GM23338 (cell line): ENCODE results near the gene RSPRY1. TPM values are rescaled to one million over a fixed set of nuclear protein-coding genes. Genes with fewer than 3 reads are reported as not detected.

Source experiments
- ATAC-seq: fragments of 200-7000 bp; cut with Tn5 transposase; 3 replicates; pipeline ENCODE4 v1.9.1; 2020
- DNase-seq: peaks from one replicate; pipeline ENCODE4 v3.0.0-alpha.2; 2015; ENCODE audit warnings: low spot score
- H2AFZ ChIP-seq: fragments of 200-600 bp; sonication (generic); 2 replicates; pipeline ENCODE4 v1.8.0; 2016; ENCODE audit warnings: antibody characterized with exemption, mild to moderate bottlenecking, moderate library complexity
- H3F3A ChIP-seq: fragments of 200-600 bp; sonication (generic); replicated peaks from 2 replicates; pipeline ENCODE4 v1.8.0; 2017; ENCODE audit warnings: antibody characterized with exemption, mixed run types, low read depth
- H3K27ac ChIP-seq: fragments of 200-600 bp; sonication (generic); 2 replicates; pipeline ENCODE4 v1.6.1; 2016; ENCODE audit warnings: low read depth
- H3K27me3 ChIP-seq: fragments of 200-600 bp; sonication (generic); 2 replicates; pipeline ENCODE4 v1.8.0; 2016; ENCODE audit warnings: mild to moderate bottlenecking, mixed run types, moderate library complexity; ENCODE audit not compliant: insufficient read depth
- H3K36me3 ChIP-seq: fragments of 200-600 bp; sonication (generic); 2 replicates; pipeline ENCODE4 v1.8.0; 2016; ENCODE audit warnings: mild to moderate bottlenecking; ENCODE audit not compliant: insufficient read depth
- H3K4me1 ChIP-seq: fragments of 200-600 bp; sonication (generic); 2 replicates; pipeline ENCODE4 v1.8.0; 2016; ENCODE audit warnings: mild to moderate bottlenecking, moderate library complexity; ENCODE audit not compliant: insufficient read depth
- H3K4me2 ChIP-seq: fragments of 200-600 bp; sonication (generic); 2 replicates; pipeline ENCODE4 v1.7.1; 2017; ENCODE audit warnings: mixed run types
- H3K4me3 ChIP-seq: fragments of 200-600 bp; sonication (generic); 2 replicates; pipeline ENCODE4 v1.6.1; 2016; ENCODE audit warnings: mixed run types
- H3K79me2 ChIP-seq: fragments of 200-600 bp; sonication (generic); replicated peaks from 2 replicates; pipeline ENCODE4 v1.8.0; 2017; ENCODE audit warnings: mild to moderate bottlenecking; ENCODE audit not compliant: insufficient read depth
- H3K9me2 ChIP-seq: fragments of 200-600 bp; sonication (generic); 2 replicates; pipeline ENCODE4 v1.8.0; 2017; ENCODE audit not compliant: insufficient read depth
- H4K20me1 ChIP-seq: fragments of 200-600 bp; sonication (generic); replicated peaks from 2 replicates; pipeline ENCODE4 v1.8.0; 2017; ENCODE audit warnings: mild to moderate bottlenecking; ENCODE audit not compliant: insufficient read depth
- H3K27ac Mint-ChIP-seq: 2 replicates; pipeline ENCODE4 v1.8.0; 2020; ENCODE audit warnings: inconsistent platforms, mild to moderate bottlenecking, moderate library complexity, mixed read lengths
- H3K27me3 Mint-ChIP-seq: 3 replicates; pipeline ENCODE4 v1.8.0; 2022; ENCODE audit warnings: low read depth, mild to moderate bottlenecking, moderate library complexity, mixed read lengths, inconsistent platforms; ENCODE audit not compliant: insufficient read depth, poor library complexity
- H3K36me3 Mint-ChIP-seq: 3 replicates; pipeline ENCODE4 v1.8.0; 2021; ENCODE audit warnings: low read depth, mild to moderate bottlenecking, inconsistent platforms, moderate library complexity, mixed read lengths
- H3K4me1 Mint-ChIP-seq: 3 replicates; pipeline ENCODE4 v1.8.0; 2020; ENCODE audit warnings: mild to moderate bottlenecking, inconsistent platforms, mixed read lengths
- H3K4me3 Mint-ChIP-seq: 3 replicates; pipeline ENCODE4 v1.8.0; 2021; ENCODE audit warnings: moderate library complexity, mild to moderate bottlenecking, inconsistent platforms, mixed read lengths
- H3K9me3 Mint-ChIP-seq: 3 replicates; pipeline ENCODE4 v1.8.0; 2020; ENCODE audit warnings: moderate library complexity, mild to moderate bottlenecking, inconsistent platforms, mixed read lengths
- CREB1 ChIP-seq: fragments of 250-450 bp; sonication (Bioruptor Pico); IDR thresholded peaks from 2 replicates; pipeline ENCODE4 v1.5.0; 2020; ENCODE audit warnings: low read depth, mild to moderate bottlenecking, moderate library complexity
- CTCF ChIP-seq, 2 experiments: fragments of 200-600 bp in 1 of 2; sonication (generic) in 1 of 2; conservative IDR thresholded peaks; 2 replicates each; pipeline versions ENCODE4 v1.5.1 to v1.6.1; 2016 to 2017; ENCODE audit warnings: antibody characterized with exemption in 2 of 2, low read depth in 2 of 2, mild to moderate bottlenecking in 2 of 2, moderate library complexity in 1 of 2
- EZH2 ChIP-seq: fragments of 200-600 bp; sonication (generic); IDR thresholded peaks from one replicate; pipeline ENCODE4 v1.8.0; 2017; ENCODE audit warnings: antibody characterized with exemption, mild to moderate bottlenecking, low read depth; ENCODE audit not compliant: unreplicated experiment
- EZH2phosphoT487 ChIP-seq: fragments of 200-600 bp; sonication (generic); IDR thresholded peaks from one replicate; pipeline ENCODE4 v1.8.1; 2018; ENCODE audit warnings: antibody characterized with exemption; ENCODE audit not compliant: unreplicated experiment
- JUNB ChIP-seq: IDR thresholded peaks from one replicate; pipeline ENCODE4 v1.6.1; 2016; ENCODE audit warnings: antibody characterized with exemption; ENCODE audit not compliant: unreplicated experiment
- NANOG ChIP-seq: IDR thresholded peaks from 2 replicates; pipeline ENCODE4 v1.6.1; 2016; ENCODE audit warnings: antibody characterized with exemption, borderline replicate concordance
- POLR2AphosphoS5 ChIP-seq: IDR thresholded peaks from 2 replicates; pipeline ENCODE4 v1.6.1; 2016; ENCODE audit warnings: antibody characterized with exemption, low read depth
- STAT1 ChIP-seq: IDR thresholded peaks from one replicate; pipeline ENCODE4 v1.6.1; 2016; ENCODE audit warnings: antibody characterized with exemption; ENCODE audit not compliant: unreplicated experiment
- ZNF114 ChIP-seq: fragments of 250-450 bp; sonication (Bioruptor Pico); IDR thresholded peaks from 2 replicates; pipeline ENCODE4 v1.5.0; 2020; ENCODE audit warnings: mild to moderate bottlenecking, moderate library complexity
- ZNF331 ChIP-seq: fragments of 250-450 bp; sonication (Bioruptor Pico); IDR thresholded peaks from 2 replicates; pipeline ENCODE4 v1.5.0; 2020; ENCODE audit warnings: low read depth, mild to moderate bottlenecking, moderate library complexity
- polyA plus RNA-seq: library from polyadenylated mRNA; unstranded; fragments of >200 nt; fragmentation: Nextera tagmentation; extraction: Ambion mirVana; gene quantifications from 2 replicates; pipeline ENCODE4 v1.2.1, GENCODE V29; 2016
- total RNA-seq: library from RNA; depleted of rRNA; stranded (reverse); fragments of >200 nt; shearing (Covaris generic); gene quantifications from 2 replicates; pipeline ENCODE4 v1.2.3, GENCODE V29; 2014
- TF ChIP-seq, protein P1 (sequence below): fragments of 250-450 bp; sonication (Bioruptor Pico); IDR thresholded peaks from 2 replicates; pipeline ENCODE4 v1.5.0; 2020; ENCODE audit warnings: mild to moderate bottlenecking, moderate library complexity
- TF ChIP-seq, protein P2 (sequence below): IDR thresholded peaks from 2 replicates; pipeline ENCODE4 v1.6.1; 2016; ENCODE audit warnings: antibody characterized with exemption

Gene RSPRY1
- total and polyA plus RNA-seq, 2 experiments from 2014 or later: 25.8 to 35.9 TPM

DNA sequence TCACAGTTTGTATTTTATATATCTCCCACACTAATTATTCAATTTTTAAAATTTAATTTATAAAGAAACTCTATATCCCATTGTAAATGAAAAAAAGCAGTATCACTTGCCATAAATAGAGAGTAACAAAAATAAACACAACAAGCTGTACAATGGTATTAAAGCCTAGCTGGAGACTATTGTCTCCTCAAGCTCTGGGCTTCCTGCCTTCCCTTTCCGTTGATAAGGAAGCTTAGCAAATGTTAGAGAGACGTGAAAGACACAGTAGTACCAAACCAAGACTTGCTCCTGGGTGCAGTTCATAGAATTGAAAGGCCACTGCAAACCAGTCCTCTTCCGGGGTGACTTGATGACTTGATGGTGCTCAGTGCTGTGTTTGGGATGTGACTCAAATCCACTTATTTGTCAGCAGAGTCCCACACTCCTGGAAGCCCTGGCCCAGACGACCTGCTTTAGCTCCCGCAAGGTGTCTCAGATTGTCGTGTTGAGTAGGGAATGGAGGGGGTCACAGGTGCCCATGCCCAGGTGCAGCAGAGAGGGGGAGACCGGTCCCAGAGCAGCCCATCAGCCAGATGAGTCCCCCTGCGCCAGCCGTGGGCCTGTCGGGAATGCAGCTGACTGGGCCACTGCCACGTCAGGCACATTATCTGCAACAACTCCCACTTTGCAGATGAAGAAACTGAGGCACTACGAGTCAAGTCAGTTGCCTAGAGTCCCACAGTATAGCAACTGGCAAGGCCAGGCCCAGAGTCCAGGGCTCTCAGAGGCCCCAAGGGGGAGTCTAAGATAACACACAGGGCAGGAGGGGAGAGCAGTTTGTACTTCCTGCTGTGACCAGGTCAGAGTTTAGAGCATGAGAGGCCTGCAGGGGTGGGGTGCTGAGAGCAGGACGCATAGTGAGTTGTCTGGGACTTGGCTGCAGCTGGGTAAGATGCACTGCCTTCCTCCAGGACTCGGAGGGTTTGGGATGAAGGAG lies 40.8 kb upstream of the RSPRY1 start:
- Mint-ChIP-seq H3K4me1 (peaks cover 43% of the 10 kb centered on the region), H3K9me3 (no peaks in the 10 kb centered on the region; the same call in 2 of the 3 replicates), H3K36me3 (no peaks in the 10 kb centered on the region; the same call in 2 of the 3 replicates), H3K27ac (peak overlapping the region; percentile 13; the same call in 1 of the 2 replicates), H3K4me3 (no peak overlapping the region), H3K27me3 (peaks cover 19% of the 10 kb centered on the region)
- Histone ChIP-seq H4K20me1 (no peaks in the 10 kb centered on the region), H3K4me3 (no peak overlapping the region), H3F3A (no peaks in the 10 kb centered on the region), H3K9me2 (no peaks in the 10 kb centered on the region), H3K4me1 (peaks cover 27% of the 10 kb centered on the region), H3K27ac (no peak overlapping the region), H2AFZ (no peak overlapping the region), H3K4me2 (no peak overlapping the region), H3K36me3 (no peaks in the 10 kb centered on the region), H3K27me3 (no peaks in the 10 kb centered on the region), H3K79me2 (no peaks in the 10 kb centered on the region)
- no peak for TF ChIP-seq EZH2phosphoT487
- TF ChIP-seq ZNF331 (CRISPR knock-in tag): no peak
- TF ChIP-seq, protein P1, sequence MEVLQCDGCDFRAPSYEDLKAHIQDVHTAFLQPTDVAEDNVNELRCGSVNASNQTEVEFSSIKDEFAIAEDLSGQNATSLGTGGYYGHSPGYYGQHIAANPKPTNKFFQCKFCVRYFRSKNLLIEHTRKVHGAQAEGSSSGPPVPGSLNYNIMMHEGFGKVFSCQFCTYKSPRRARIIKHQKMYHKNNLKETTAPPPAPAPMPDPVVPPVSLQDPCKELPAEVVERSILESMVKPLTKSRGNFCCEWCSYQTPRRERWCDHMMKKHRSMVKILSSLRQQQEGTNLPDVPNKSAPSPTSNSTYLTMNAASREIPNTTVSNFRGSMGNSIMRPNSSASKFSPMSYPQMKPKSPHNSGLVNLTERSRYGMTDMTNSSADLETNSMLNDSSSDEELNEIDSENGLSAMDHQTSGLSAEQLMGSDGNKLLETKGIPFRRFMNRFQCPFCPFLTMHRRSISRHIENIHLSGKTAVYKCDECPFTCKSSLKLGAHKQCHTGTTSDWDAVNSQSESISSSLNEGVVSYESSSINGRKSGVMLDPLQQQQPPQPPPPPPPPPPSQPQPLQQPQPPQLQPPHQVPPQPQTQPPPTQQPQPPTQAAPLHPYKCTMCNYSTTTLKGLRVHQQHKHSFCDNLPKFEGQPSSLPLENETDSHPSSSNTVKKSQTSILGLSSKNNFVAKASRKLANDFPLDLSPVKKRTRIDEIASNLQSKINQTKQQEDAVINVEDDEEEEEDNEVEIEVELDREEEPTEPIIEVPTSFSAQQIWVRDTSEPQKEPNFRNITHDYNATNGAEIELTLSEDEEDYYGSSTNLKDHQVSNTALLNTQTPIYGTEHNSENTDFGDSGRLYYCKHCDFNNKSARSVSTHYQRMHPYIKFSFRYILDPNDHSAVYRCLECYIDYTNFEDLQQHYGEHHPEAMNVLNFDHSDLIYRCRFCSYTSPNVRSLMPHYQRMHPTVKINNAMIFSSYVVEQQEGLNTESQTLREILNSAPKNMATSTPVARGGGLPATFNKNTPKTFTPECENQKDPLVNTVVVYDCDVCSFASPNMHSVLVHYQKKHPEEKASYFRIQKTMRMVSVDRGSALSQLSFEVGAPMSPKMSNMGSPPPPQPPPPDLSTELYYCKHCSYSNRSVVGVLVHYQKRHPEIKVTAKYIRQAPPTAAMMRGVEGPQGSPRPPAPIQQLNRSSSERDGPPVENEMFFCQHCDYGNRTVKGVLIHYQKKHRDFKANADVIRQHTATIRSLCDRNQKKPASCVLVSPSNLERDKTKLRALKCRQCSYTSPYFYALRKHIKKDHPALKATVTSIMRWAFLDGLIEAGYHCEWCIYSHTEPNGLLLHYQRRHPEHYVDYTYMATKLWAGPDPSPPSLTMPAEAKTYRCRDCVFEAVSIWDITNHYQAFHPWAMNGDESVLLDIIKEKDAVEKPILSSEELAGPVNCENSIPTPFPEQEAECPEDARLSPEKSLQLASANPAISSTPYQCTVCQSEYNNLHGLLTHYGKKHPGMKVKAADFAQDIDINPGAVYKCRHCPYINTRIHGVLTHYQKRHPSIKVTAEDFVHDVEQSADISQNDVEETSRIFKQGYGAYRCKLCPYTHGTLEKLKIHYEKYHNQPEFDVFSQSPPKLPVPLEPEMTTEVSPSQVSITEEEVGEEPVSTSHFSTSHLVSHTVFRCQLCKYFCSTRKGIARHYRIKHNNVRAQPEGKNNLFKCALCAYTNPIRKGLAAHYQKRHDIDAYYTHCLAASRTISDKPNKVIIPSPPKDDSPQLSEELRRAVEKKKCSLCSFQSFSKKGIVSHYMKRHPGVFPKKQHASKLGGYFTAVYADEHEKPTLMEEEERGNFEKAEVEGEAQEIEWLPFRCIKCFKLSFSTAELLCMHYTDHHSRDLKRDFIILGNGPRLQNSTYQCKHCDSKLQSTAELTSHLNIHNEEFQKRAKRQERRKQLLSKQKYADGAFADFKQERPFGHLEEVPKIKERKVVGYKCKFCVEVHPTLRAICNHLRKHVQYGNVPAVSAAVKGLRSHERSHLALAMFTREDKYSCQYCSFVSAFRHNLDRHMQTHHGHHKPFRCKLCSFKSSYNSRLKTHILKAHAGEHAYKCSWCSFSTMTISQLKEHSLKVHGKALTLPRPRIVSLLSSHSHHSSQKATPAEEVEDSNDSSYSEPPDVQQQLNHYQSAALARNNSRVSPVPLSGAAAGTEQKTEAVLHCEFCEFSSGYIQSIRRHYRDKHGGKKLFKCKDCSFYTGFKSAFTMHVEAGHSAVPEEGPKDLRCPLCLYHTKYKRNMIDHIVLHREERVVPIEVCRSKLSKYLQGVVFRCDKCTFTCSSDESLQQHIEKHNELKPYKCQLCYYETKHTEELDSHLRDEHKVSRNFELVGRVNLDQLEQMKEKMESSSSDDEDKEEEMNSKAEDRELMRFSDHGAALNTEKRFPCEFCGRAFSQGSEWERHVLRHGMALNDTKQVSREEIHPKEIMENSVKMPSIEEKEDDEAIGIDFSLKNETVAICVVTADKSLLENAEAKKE: no peak
- no peak for TF ChIP-seq JUNB
- no peak for TF ChIP-seq POLR2AphosphoS5
- TF ChIP-seq CTCF (conservative IDR thresholded peaks at IDR 0.05; ENCODE audit: low read depth in 2 of 2): no peak
- no peak for TF ChIP-seq STAT1
- TF ChIP-seq NANOG: no peak
- TF ChIP-seq, protein P2, sequence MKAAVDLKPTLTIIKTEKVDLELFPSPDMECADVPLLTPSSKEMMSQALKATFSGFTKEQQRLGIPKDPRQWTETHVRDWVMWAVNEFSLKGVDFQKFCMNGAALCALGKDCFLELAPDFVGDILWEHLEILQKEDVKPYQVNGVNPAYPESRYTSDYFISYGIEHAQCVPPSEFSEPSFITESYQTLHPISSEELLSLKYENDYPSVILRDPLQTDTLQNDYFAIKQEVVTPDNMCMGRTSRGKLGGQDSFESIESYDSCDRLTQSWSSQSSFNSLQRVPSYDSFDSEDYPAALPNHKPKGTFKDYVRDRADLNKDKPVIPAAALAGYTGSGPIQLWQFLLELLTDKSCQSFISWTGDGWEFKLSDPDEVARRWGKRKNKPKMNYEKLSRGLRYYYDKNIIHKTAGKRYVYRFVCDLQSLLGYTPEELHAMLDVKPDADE: no peak
- no peak for TF ChIP-seq ZNF114 (CRISPR knock-in tag)
- no peak for TF ChIP-seq CREB1 (CRISPR knock-in tag)
- no peak for TF ChIP-seq EZH2
- DNase-seq (no peak), ATAC-seq (no peak)
